ENCODE measurements around the gene GPR176.

DNA sequence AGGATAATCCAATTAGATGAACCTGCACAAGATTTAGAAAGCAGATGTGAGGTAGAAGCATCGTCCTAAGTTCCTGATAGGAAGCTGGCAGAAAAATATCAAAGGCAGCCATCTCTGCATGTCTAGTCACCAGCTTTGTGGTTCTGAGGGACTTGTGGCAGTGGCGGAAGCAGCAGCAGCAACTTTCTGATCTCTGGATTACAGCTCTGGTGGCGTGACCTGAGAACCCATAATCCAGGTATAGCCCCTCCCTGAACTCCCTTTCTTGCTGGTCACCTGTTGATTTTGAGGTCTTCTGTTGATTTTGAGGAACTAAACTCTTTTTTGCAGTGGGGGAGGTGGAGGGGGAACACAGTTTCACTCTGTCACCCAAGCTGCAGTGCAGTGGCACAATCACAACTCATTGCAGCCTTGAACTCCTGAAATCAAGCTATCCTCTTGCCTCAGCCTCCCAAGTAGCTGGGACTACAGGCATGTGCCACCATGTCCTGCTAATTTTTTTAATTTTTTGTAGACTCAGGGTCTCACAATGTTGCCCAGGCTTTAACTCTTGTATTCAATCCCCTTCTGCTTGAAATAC lies 145.3 kb downstream of the GPR176 start:
- no peak for TF ChIP-seq CTCF (conservative IDR thresholded peaks at IDR 0.05; ENCODE audit: low read length)
- no peak for TF ChIP-seq EZH2phosphoT487 (IDR thresholded peaks at IDR 0.05; ENCODE audit: borderline replicate concordance, low read depth, low read length)

Measured in OCI-LY7 (cell line).